Effector memory CD8-positive, alpha-beta T cell (primary cell): ENCODE data around the gene CLEC3A.
A peak's percentile ranks its signal among the peaks of the same experiment; 100 is the strongest.

Source experiments
- ATAC-seq: fragments of 150-1000 bp; cut with Tn5 transposase; replicated peaks from 2 replicates; pipeline ENCODE4 v1.10.0; 2021; ENCODE audit warnings: mild to moderate bottlenecking, moderate library complexity
- DNase-seq, 3 experiments: peaks; one replicate each; pipeline ENCODE4 v3.0.0; 2021
- H3K27ac Mint-ChIP-seq, 2 donors: one replicate each; pipeline ENCODE4 v1.8.0; 2022; ENCODE audit warnings: mild to moderate bottlenecking in 2 of 2, mixed read lengths in 2 of 2, moderate library complexity in 2 of 2
- H3K27me3 Mint-ChIP-seq, 2 donors: one replicate each; pipeline ENCODE4 v1.8.0; 2022; ENCODE audit warnings: mixed read lengths in 2 of 2
- H3K36me3 Mint-ChIP-seq: one replicate; pipeline ENCODE4 v1.8.0; 2022; ENCODE audit warnings: mild to moderate bottlenecking, moderate library complexity, mixed read lengths; ENCODE audit not compliant: insufficient read depth
- H3K4me1 Mint-ChIP-seq, 2 donors: one replicate each; pipeline ENCODE4 v1.8.0; 2022; ENCODE audit warnings: low read depth in 2 of 2, mixed read lengths in 2 of 2
- H3K4me3 Mint-ChIP-seq, 2 donors: one replicate each; pipeline ENCODE4 v1.8.0; 2022; ENCODE audit warnings: mild to moderate bottlenecking in 2 of 2, mixed read lengths in 2 of 2, moderate library complexity in 2 of 2
- H3K9me3 Mint-ChIP-seq, 2 donors: one replicate each; pipeline ENCODE4 v1.8.0; 2022; ENCODE audit warnings: mixed read lengths in 2 of 2

The CLEC3A gene

DNA sequence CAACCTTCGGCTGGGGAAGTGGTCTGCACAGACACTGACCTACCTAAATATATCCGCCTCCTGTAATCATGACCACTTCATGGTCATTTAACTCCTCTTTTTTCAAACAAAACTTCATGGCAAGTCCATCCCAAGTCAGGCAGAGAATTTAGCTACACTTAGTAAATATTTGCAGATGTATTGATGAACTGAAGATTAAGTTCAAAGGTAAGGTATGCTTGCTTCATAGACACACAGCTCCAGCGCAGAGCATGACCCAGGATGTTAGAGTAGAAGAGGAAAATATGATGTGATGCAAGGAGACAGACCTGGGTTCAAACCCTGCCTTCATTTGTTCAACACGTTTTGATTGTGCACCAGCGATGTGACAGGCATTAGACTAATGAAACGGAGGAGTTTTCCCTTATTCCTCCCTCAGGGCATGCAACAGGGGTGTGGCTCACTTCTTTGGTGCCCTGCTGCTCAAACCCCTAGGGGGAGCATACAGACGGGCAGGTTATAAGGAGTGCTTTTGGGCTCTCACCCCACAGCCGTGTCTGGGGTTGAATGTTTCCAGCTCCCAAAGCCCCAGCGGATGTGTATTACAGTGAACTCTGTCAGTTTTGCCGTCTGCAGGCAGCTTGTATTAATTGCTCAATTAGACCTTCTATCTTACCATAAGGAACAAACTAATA, 23.9 kb upstream of the CLEC3A start:
- Mint-ChIP-seq H3K27me3 (peaks cover 23 to 25% of the 10 kb centered on the region in 2 donors), H3K4me1 (peaks cover 4% of the 10 kb centered on the region in 2 donors), H3K36me3 (no peaks in the 10 kb centered on the region), H3K9me3 (peaks cover 2 to 5% of the 10 kb centered on the region in 2 donors), H3K27ac (no peak overlapping the region), H3K4me3 (no peak overlapping the region)
- ATAC-seq (no peak), DNase-seq (no peak)

DNA sequence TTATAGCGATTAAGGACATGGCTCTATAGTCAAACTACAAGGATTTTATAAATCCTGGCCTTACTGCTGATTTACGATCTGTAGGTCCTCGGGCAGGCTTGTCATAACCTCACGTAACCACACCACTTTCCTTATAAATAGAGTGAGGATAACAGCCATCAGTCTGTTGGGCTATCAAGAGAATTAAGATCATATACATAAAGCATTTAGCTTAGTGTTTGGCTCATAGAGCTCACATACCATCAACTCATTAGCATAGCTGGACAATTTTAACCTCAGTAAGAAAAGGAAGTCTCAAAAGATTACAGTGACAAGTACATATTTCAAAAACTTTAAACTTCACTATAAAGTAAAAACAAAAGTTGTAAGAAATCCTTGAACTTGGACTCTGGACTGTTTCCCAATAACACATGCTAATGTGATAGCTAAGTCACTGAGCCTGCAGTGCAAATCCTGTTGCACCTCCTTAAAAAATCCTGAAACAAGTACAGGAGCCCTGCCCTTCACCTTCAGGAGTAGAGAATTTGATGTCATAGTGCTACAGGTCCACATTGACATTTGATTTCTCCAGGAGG, 20.8 kb upstream of the CLEC3A start:
- Mint-ChIP-seq H3K9me3 (peaks cover 0 to 5% of the 10 kb centered on the region in 2 donors), H3K27ac (no peak overlapping the region), H3K27me3 (peaks cover 21 to 25% of the 10 kb centered on the region in 2 donors), H3K4me3 (no peak overlapping the region), H3K36me3 (no peaks in the 10 kb centered on the region), H3K4me1 (peaks cover 4% of the 10 kb centered on the region in 2 donors)
- ATAC-seq (no peak), DNase-seq (no peak)

DNA sequence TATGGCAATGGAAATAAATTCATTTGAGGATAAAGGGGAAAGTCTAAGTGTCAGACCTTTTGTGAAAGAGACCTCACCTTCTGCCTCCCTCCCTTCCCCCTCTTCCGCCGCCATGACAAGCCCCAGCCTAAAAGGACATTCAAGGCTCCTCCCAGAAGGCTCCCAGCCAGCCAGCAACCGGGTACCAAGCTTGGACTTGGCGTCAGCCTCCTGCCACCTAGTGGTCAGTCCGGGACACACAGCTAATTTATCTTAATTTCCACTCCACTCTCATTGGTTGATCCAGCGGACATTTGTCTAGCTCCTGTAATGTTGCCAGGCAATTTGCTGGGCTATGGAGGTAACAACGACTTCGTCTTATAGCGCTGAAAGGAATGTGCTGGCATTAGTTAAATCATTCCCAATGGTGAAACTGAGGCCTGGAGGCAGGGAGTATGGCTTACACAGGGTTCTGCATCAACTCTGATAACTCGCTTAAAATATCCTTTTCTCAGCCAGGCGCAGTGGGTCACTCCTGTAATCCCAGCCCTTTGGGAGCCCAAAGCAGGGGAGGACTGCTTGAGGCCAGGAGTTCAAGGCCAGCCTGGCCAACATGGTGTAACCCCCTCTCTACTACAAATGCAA, 19.3 kb upstream of the CLEC3A start:
- H3K27ac Mint-ChIP-seq, result no peak overlapping the region
- H3K36me3 Mint-ChIP-seq, result no peaks in the 10 kb centered on the region
- peaks cover 4% of the 10 kb centered on the region in 2 donors for H3K4me1 Mint-ChIP-seq
- no peaks in the 10 kb centered on the region for H3K9me3 Mint-ChIP-seq
- ATAC-seq (peak; percentile 74), DNase-seq (peak; percentile 34 to 44 (median 39))
- H3K4me3 Mint-ChIP-seq, result no peak overlapping the region
- H3K27me3 Mint-ChIP-seq, result peaks cover 21 to 23% of the 10 kb centered on the region in 2 donors

DNA sequence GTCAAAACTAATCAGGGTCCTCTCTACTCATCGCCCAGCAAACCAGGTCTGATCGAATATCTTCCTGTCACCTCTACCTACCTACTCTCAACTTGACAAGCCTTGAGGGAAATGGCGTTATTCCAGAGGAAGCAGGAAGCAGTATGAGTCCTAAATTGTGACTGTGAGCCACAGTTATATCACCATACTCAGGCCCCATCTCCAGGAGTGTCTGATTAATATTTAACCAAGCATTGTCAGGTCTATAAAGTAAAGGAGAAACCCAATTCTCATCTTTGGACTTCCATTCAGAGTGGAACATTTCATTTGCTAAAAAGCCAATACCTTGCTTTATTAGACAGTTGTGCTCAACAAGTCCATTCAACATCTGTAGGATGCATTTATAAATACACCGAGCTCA, 17.8 kb upstream of the CLEC3A start:
- H3K4me3 Mint-ChIP-seq, result no peak overlapping the region
- no peak overlapping the region for H3K27ac Mint-ChIP-seq
- ATAC-seq, result no peak
- no peaks in the 10 kb centered on the region for H3K36me3 Mint-ChIP-seq
- DNase-seq, result no peak
- H3K4me1 Mint-ChIP-seq, result peaks cover 4% of the 10 kb centered on the region in 2 donors
- H3K27me3 Mint-ChIP-seq, result peaks cover 7 to 8% of the 10 kb centered on the region in 2 donors
- H3K9me3 Mint-ChIP-seq, result no peaks in the 10 kb centered on the region

DNA sequence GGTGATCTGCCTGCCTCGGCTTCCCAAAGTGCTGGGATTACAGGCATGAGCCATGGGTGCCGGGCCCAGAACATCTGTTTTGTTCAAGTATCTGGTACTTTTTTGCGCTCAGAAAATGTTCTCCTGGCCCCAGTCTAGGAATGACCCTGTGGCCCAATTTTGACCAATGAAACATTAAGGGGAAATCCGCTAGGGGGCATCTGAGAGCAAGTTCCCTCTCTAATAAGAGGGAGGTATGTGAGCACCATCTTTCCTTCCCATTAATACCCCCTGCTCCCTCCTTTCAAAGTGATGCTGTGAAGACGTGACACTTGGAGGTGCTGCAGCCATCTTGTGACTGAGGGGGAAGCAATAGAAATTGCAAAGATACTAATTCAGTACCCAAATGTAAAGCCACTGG, 16.5 kb upstream of the CLEC3A start:
- Mint-ChIP-seq H3K4me1 (peaks cover 4% of the 10 kb centered on the region in 2 donors), H3K27ac (no peak overlapping the region), H3K27me3 (peaks cover 4 to 12% of the 10 kb centered on the region in 2 donors), H3K9me3 (no peaks in the 10 kb centered on the region), H3K36me3 (no peaks in the 10 kb centered on the region), H3K4me3 (no peak overlapping the region)
- DNase-seq, result no peak
- no peak for ATAC-seq

DNA sequence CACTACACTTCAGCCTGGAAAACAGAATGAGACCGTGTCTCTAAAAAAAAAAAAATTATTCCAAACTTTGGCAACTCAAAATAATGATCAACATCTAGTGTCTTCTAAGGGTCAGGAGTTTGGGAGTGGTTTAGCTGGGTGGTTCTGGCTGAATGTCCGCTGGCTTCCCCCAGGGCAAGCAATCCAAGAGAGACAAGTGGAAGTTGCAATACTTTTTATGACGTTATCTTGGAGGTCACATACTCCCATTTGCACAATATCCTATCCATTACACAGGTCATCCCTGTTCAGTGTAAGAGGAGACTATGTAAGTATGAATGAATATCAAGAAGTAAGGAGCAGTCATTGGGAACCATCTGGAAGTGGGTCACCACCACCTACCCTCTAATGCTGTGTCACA, 15.2 kb upstream of the CLEC3A start:
- H3K27ac Mint-ChIP-seq, result no peak overlapping the region
- ATAC-seq, result no peak
- no peak overlapping the region for H3K4me3 Mint-ChIP-seq
- H3K4me1 Mint-ChIP-seq, result peaks cover 4% of the 10 kb centered on the region in 2 donors
- H3K9me3 Mint-ChIP-seq, result no peaks in the 10 kb centered on the region
- peaks cover 16% of the 10 kb centered on the region in 2 donors for H3K27me3 Mint-ChIP-seq
- DNase-seq, result no peak
- H3K36me3 Mint-ChIP-seq, result no peaks in the 10 kb centered on the region

DNA sequence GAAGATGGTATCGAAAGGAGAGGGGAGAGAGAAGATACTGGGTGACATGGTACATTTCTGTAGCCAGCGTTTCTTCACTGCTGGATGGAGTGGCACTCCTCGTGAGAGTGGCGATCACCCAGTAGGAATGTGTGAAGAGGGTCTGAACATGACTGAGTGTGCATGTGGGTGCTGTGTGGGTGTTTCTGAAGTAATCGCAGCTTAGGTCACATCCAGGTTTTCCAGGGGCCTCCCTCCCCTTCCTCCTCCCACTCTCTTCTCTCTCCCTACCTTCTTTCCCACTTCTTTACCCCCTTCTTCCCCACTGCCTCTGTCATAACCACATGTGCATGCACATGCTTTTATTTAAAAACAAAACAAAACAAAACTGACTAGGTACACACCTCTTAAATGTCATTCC, 1.8 kb downstream of the CLEC3A start:
- peaks cover 11 to 31% of the 10 kb centered on the region in 2 donors for H3K27me3 Mint-ChIP-seq
- ATAC-seq (no peak), DNase-seq (no peak)
- H3K36me3 Mint-ChIP-seq, result no peaks in the 10 kb centered on the region
- H3K27ac Mint-ChIP-seq, result no peak overlapping the region
- H3K4me1 Mint-ChIP-seq, result no peaks in the 10 kb centered on the region
- no peak overlapping the region for H3K4me3 Mint-ChIP-seq
- no peaks in the 10 kb centered on the region for H3K9me3 Mint-ChIP-seq

DNA sequence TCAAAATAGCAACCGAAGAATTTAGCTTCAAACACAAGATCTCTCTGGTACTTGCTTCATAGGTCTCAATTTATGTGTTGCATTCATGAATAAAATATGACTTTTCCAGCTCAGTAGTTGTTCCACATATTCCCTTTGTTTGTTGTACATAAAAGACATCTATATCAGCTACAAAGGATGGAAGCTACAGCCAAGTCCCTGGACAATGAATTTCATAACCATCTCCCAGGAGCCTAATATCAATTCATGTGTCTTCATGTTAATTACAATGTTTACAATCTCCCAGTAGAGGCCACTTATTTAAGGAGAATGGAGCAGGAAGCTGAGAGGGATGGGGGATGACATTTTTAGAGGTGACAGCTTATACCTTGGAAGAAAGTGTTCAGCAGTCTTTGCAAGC, 3.3 kb downstream of the CLEC3A start:
- H3K27ac Mint-ChIP-seq, result no peak overlapping the region
- H3K27me3 Mint-ChIP-seq, result peaks cover 7 to 39% of the 10 kb centered on the region in 2 donors
- no peaks in the 10 kb centered on the region for H3K4me1 Mint-ChIP-seq
- no peaks in the 10 kb centered on the region for H3K36me3 Mint-ChIP-seq
- H3K9me3 Mint-ChIP-seq, result no peaks in the 10 kb centered on the region
- ATAC-seq (no peak), DNase-seq (no peak)
- no peak overlapping the region for H3K4me3 Mint-ChIP-seq

DNA sequence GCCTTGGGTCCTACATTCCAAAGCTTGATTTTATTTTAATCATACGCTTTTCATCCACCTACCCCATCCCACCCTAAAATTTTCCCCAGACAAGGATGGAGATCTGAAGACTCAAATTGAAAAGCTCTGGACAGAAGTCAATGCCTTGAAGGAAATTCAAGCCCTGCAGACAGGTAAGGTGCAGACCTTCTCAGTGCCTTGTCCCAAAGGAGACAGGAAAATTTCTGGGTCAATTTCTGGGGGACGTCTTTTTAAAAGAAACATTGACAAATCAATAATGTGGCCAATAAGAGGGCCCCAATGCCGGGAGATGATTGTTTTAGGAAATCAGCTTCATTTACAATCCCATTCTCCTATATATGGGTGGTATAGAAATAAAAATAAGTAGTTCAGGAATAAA, 5.7 kb downstream of the CLEC3A start:
- H3K27me3 Mint-ChIP-seq, result peaks cover 13 to 42% of the 10 kb centered on the region in 2 donors
- H3K4me1 Mint-ChIP-seq, result no peaks in the 10 kb centered on the region
- no peaks in the 10 kb centered on the region for H3K36me3 Mint-ChIP-seq

DNA sequence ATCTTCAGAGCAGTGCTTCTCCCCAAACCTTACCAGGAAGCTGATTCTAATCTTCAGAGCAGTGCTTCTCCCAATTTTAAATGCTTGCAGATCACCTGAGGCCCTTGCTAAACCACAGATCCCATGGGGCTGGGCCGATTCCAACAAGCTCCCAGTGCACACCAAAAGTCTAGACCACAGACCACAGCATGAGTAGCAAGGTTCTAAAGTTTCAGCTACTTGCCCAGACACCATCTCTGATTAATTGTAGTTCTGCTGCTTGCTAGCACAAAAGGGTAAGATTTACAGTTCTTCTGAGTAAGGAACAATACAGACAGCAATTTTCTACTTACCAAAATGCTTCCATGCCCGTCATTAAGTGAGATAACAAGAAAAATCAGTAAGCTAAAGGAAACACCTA, 12.2 kb downstream of the CLEC3A start:
- Mint-ChIP-seq H3K9me3 (no peaks in the 10 kb centered on the region), H3K27me3 (peaks cover 17 to 50% of the 10 kb centered on the region in 2 donors), H3K36me3 (no peaks in the 10 kb centered on the region), H3K27ac (no peak overlapping the region), H3K4me1 (peaks cover 0 to 5% of the 10 kb centered on the region in 2 donors), H3K4me3 (no peak overlapping the region)
- no peak for ATAC-seq
- no peak for DNase-seq

More for the DNA sequence above, 5.7 kb downstream of the CLEC3A start:
- Mint-ChIP-seq H3K9me3 (no peaks in the 10 kb centered on the region), H3K4me3 (no peak overlapping the region), H3K27ac (no peak overlapping the region)
- no peak for DNase-seq
- no peak for ATAC-seq

DNA sequence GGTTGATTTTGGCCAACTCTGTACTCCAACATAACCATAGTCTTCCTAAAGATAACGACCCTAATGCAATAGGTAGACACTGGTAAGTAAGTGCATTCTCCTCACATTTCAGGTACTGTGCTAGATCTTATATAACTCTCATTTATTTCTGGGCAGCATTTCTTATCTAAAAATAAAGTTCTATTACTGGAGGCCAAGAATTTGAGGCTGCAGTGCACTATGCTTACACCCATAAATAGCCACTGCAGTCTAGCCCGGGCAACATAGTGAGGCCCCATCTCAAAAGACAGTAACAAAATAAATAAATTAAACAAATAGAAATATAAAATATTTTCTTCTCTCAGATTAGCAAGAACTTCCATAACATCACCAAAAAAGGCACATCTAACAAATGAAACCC, 12.7 kb downstream of the CLEC3A start:
- H3K27ac Mint-ChIP-seq, result no peak overlapping the region
- ATAC-seq, result no peak
- H3K9me3 Mint-ChIP-seq, result no peaks in the 10 kb centered on the region
- peaks cover 0 to 5% of the 10 kb centered on the region in 2 donors for H3K4me1 Mint-ChIP-seq
- H3K36me3 Mint-ChIP-seq, result no peaks in the 10 kb centered on the region
- DNase-seq, result no peak
- peaks cover 17 to 50% of the 10 kb centered on the region in 2 donors for H3K27me3 Mint-ChIP-seq
- H3K4me3 Mint-ChIP-seq, result no peak overlapping the region

DNA sequence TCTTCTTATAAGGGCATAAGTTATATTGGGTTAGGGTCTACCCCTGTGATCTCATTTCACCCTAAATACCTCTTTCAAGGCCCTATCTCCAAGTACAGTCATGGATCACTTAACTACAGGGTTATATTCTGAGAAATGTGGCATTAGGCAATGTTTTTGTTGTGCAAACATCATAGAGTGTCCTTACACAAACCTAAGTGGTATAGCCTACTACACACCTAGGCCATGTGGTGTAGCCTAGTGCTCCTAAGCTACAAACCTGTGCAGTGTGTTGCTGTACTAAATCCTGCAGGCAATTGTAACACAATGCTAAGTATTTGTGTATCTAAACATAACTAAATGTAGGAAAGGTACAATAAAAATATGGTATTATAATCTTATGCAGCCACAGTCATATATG, 18.0 kb downstream of the CLEC3A start:
- DNase-seq (no peak), ATAC-seq (no peak)
- H3K4me3 Mint-ChIP-seq, result no peak overlapping the region
- H3K27ac Mint-ChIP-seq, result no peak overlapping the region
- peaks cover 5% of the 10 kb centered on the region for H3K36me3 Mint-ChIP-seq
- peaks cover 14 to 52% of the 10 kb centered on the region in 2 donors for H3K27me3 Mint-ChIP-seq
- no peaks in the 10 kb centered on the region for H3K9me3 Mint-ChIP-seq
- no peaks in the 10 kb centered on the region for H3K4me1 Mint-ChIP-seq

DNA sequence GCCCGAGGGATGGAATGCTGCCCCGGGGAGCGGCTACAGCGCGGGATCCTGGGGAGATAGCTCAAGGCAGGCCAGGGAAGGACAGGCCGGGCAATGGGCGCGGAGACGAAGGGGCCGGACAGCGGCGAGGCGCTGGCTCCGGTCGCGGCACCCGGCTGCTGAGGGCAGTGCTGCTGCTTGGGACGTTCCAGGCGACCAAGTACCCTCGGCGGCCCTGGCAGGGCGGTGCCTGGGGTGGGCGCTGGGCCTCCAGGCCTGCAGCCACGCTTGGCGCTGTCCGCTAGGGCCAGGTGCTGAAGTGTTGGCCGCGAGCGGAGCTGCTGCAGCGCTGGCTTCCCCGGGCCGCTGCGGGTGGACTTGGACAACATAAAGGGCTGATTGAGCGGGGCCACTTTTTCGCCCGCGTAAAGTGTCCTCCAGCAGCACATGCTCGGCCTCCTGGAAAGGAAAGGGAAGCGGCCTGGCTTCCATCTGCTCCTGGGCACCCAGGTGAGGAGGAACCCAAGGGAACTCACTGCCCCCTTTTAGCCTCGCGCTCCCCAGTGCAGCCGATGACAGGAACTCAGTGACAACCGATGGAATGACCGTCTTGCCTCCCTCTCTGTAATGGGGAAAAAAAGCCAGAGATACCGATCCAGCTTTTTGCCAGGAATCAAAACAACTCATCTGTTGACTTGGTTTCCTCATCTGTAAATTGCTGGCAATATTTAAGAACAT, 23.7 kb downstream of the CLEC3A start:
- peak overlapping the region in 1 of 2 donors; percentile 26 for H3K4me3 Mint-ChIP-seq

More for the DNA sequence above, 23.7 kb downstream of the CLEC3A start:
- Mint-ChIP-seq H3K9me3 (no peaks in the 10 kb centered on the region), H3K4me1 (no peaks in the 10 kb centered on the region), H3K27me3 (peaks cover 31 to 43% of the 10 kb centered on the region in 2 donors), H3K27ac (no peak overlapping the region), H3K36me3 (peaks cover 8% of the 10 kb centered on the region)
- ATAC-seq, result no peak
- peak in 1 of 3 experiments; percentile 7 for DNase-seq
